Transverse colon (tissue), 4 donors: Measurements from ENCODE around the gene CYP4A11. TPM values are rescaled to one million over a fixed set of nuclear protein-coding genes. Genes with fewer than 3 reads are reported as not detected.
"Not testable (repeated sequence)": the region's sequence is repeated elsewhere in the genome, so short reads cannot be mapped to it uniquely, and the experiment has no call there.

Experiments used
- DNase-seq: peaks from one replicate; pipeline ENCODE4 v3.0.0-alpha.2; 2019
- H3K27ac ChIP-seq, 4 donors: fragments of 200-600 bp; sonication (generic); 2 replicates each; pipeline ENCODE4 v1.5.1; 2016 to 2018; ENCODE audit warnings: inconsistent platforms in 4 of 4
- H3K27me3 ChIP-seq: fragments of 200-600 bp; sonication (generic); 2 replicates; pipeline ENCODE4 v1.5.1; 2017; ENCODE audit warnings: inconsistent platforms
- H3K36me3 ChIP-seq, 4 donors: fragments of 200-600 bp; sonication (generic); 2 replicates each; pipeline ENCODE4 v1.5.1; 2017 to 2019; ENCODE audit warnings: inconsistent platforms in 4 of 4
- H3K4me1 ChIP-seq, 4 donors: fragments of 200-600 bp; sonication (generic); 2 replicates each; pipeline ENCODE4 v1.5.1; 2017 to 2020; ENCODE audit warnings: inconsistent platforms in 4 of 4
- H3K4me3 ChIP-seq, 4 donors: fragments of 200-600 bp; sonication (generic); 1 replicate in 1 of 4; 2 replicates in 3 of 4; pipeline versions ENCODE4 v1.5.1 to v1.6.1; 2017 to 2019; ENCODE audit warnings: inconsistent platforms in 4 of 4
- H3K9me3 ChIP-seq, 2 donors: fragments of 200-600 bp; sonication (generic); 2 replicates each; pipeline ENCODE4 v1.5.1; 2017 to 2019; ENCODE audit warnings: inconsistent platforms in 2 of 2
- CTCF ChIP-seq, 5 experiments: fragments of 200-600 bp in 3 of 5; fragments of 450-650 bp in 2 of 5; sonication (generic) in 3 of 5; IDR thresholded peaks; 1 replicate in 2 of 5; 2 replicates in 3 of 5; pipeline ENCODE4 v1.5.1; 2016 to 2017; ENCODE audit warnings: antibody characterized with exemption in 5 of 5, inconsistent platforms in 3 of 5, mild to moderate bottlenecking in 2 of 5, moderate library complexity in 1 of 5
- EP300 ChIP-seq: sonication (generic); formaldehyde crosslinking; IDR thresholded peaks from one replicate; pipeline ENCODE4 v1.6.1; 2017; ENCODE audit warnings: antibody characterized with exemption, low read depth
- POLR2A ChIP-seq: fragments of 450-650 bp; IDR thresholded peaks from one replicate; pipeline ENCODE4 v1.6.1; 2016; ENCODE audit warnings: antibody characterized with exemption, mild to moderate bottlenecking, moderate library complexity
- POLR2AphosphoS5 ChIP-seq, 3 donors: sonication (generic); formaldehyde crosslinking; IDR thresholded peaks; one replicate each; pipeline ENCODE4 v1.6.1; 2016; ENCODE audit warnings: antibody characterized with exemption in 3 of 3
- WGBS, 2 donors: methylation state at CpG; one replicate each; pipeline ENCODE4 v1.1.5; 2018; ENCODE audit warnings: low coverage in 1 of 2; 5-methylcytosine and 5-hydroxymethylcytosine counted together
- in situ Hi-C, 4 donors: fragments of 200-750 bp; cut with MboI; loops; one replicate each; pipeline versions ENCODE4 v1.15.0 to v1.15.1; 2017; ENCODE audit warnings: low sequenced_read_pairs in 3 of 4, low pct_ligation_motif_present in 1 of 4, low pct_unique_long_range_greater_than_20kb in 1 of 4
- intact Hi-C: fragments of 100-400 bp; cut with DNase I; formaldehyde crosslinking; loops from one replicate; pipeline ENCODE4 v1.15.1; 2023; ENCODE audit warnings: low total_unique reads
- total RNA-seq, 4 donors: library from RNA; depleted of rRNA; stranded (reverse); fragments of >200 nt; gene quantifications; one replicate each; pipeline ENCODE4 v1.1.0, GENCODE V29; 2016

Gene CYP4A11
- total RNA-seq, 4 donors from 2014 or later: not detected

GRCh38 chr1:46937270-46937669 lies 4.0 kb downstream of the CYP4A11 start:
- Histone ChIP-seq H3K4me3 (no peak overlapping the region), H3K9me3 (no peaks in the 10 kb centered on the region), H3K4me1 (peaks cover 0 to 4% (median 0%) of the 10 kb centered on the region in 4 donors), H3K36me3 (no peaks in the 10 kb centered on the region), H3K27me3 (no peaks in the 10 kb centered on the region), H3K27ac (no peak overlapping the region)
- in situ Hi-C loops (loop anchor here in 1 of 4 donors (5.0 kb wide), 1 partner anchor 200 kb away; the partner anchor contains the start of gene CYP4A22), intact Hi-C loops (no loop called here)
- no peak for DNase-seq
- WGBS, 2 donors: 40 to 52% methylated on average over 1 of the region's 1 CpG
- no peak for TF ChIP-seq POLR2A
- no peak for TF ChIP-seq EP300
- TF ChIP-seq POLR2AphosphoS5 (IDR thresholded peaks at IDR 0.05): no peak
- TF ChIP-seq CTCF (IDR thresholded peaks at IDR 0.05): no peak

- WGBS, 2 donors: 43 to 56% methylated on average over 1 of the region's 1 CpG
- H3K4me3 ChIP-seq: no peak overlapping the region
- in situ Hi-C loops (loop anchor here in 1 of 4 donors (5.0 kb wide), 1 partner anchor 201 kb away; the partner anchor contains the start of gene CYP4A22), intact Hi-C loops (no loop called here)
- H3K27ac ChIP-seq: no peak overlapping the region
- no peaks in the 10 kb centered on the region for H3K9me3 ChIP-seq
- DNase-seq: no peak
- H3K36me3 ChIP-seq: no peaks in the 10 kb centered on the region
- TF ChIP-seq EP300 (no peak), POLR2AphosphoS5 (IDR thresholded peaks at IDR 0.05) (no peak), POLR2A (no peak), CTCF (IDR thresholded peaks at IDR 0.05) (no peak)
- H3K27me3 ChIP-seq: no peaks in the 10 kb centered on the region
- H3K4me1 ChIP-seq: peaks cover 0 to 4% (median 0%) of the 10 kb centered on the region in 4 donors
Observed at GRCh38 chr1:46936788-46937187, 4.5 kb downstream of the CYP4A11 start.

DNA sequence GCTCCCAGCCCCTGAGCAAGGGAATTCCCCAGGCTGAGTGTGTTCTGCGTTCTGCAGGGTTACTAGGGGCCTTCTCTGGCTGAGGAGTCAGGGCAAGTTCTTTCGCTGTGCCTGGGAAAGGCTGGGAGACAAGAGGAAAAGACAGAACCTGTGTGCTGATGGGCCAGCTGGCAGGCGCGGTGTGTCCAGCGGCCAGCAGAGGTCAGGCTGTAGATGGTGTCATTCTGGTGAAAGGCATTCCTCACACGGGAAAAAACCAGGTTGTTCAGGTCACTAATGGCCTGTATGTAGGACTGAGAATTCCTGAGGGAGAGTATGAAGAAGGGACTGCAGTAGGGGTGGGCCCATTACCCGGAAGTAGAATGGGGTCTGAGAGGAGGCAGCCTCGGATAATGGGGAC lies 6.4 kb downstream of the CYP4A11 start:
- H3K27ac ChIP-seq, H3K4me1 ChIP-seq, intact Hi-C loops, H3K36me3 ChIP-seq, H3K9me3 ChIP-seq, H3K27me3 ChIP-seq, H3K4me3 ChIP-seq: not testable (repeated sequence)
- in situ Hi-C loops: loop anchor here in 1 of 4 donors (5.0 kb wide), 1 partner anchor 202 kb away; the partner anchor contains the start of gene CYP4A22
- peak; percentile 13 for DNase-seq
- peak; percentile 15 to 42 (median 37) for TF ChIP-seq CTCF (IDR thresholded peaks at IDR 0.05)
- 42% methylated on average over 8 of the region's 8 CpGs; no CpG with 5 or more reads in 1 of the 2 donors for WGBS, 2 donors

GRCh38 chr1:46932020-46932419 lies 9.3 kb downstream of the CYP4A11 start:
- H3K9me3 ChIP-seq, DNase-seq, H3K27ac ChIP-seq, H3K4me1 ChIP-seq, intact Hi-C loops, H3K36me3 ChIP-seq, H3K4me3 ChIP-seq, H3K27me3 ChIP-seq, in situ Hi-C loops: not testable (repeated sequence)
- 16 to 17% methylated on average over 2 of the region's 2 CpGs for WGBS, 2 donors

DNA sequence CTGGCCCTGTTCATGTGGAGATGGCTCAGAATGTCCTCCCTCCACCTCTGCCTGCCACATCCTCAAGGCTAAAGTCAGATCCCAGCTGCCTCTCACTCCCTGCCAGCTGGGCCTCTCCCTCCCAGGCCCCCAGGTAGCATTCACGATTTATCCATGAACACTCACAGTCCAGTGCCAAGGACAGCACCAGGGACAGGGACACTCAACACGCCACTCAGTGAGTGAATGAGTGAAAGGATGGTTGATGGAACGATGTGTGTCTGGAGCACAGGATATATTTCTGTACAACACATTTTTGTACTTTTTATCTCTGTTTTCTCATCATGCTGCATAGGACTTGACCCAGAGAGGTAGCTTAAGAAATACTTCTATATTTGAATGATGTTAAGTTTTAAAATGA lies 10.1 kb downstream of the CYP4A11 start:
- Histone ChIP-seq H3K9me3 (no peaks in the 10 kb centered on the region), H3K4me3 (no peak overlapping the region), H3K27me3 (no peaks in the 10 kb centered on the region), H3K27ac (no peak overlapping the region), H3K4me1 (no peaks in the 10 kb centered on the region), H3K36me3 (no peaks in the 10 kb centered on the region)
- in situ Hi-C loops (no loop called here), intact Hi-C loops (no loop called here)
- 68 to 71% methylated on average over 1 to 3 of the region's 3 CpGs for WGBS, 2 donors
- no peak for TF ChIP-seq POLR2AphosphoS5 (IDR thresholded peaks at IDR 0.05)
- TF ChIP-seq CTCF (IDR thresholded peaks at IDR 0.05): no peak
- no peak for TF ChIP-seq POLR2A
- no peak for TF ChIP-seq EP300
- DNase-seq: no peak
